GM23248 (cell line): ENCODE results near the gene GLIPR1L2.

Experiments used
- EZH2 ChIP-seq: fragments of 200-600 bp; sonication (generic); IDR thresholded peaks from 2 replicates; pipeline ENCODE4 v1.6.1; 2018; ENCODE audit warnings: antibody characterized with exemption, mild to moderate bottlenecking; ENCODE audit not compliant: insufficient read depth, poor library complexity, severe bottlenecking
- EZH2phosphoT487 ChIP-seq: fragments of 200-600 bp; sonication (generic); IDR thresholded peaks from 2 replicates; pipeline ENCODE4 v1.6.1; 2018; ENCODE audit warnings: antibody characterized with exemption, moderate library complexity, mild to moderate bottlenecking, low read depth; ENCODE audit not compliant: insufficient read depth

GRCh38 chr12:75459755-75460154 is 68.9 kb downstream of the GLIPR1L2 start:
- TF ChIP-seq EZH2phosphoT487 (no peak), EZH2 (no peak)
